ENCODE data around the gene SMARCD3.

Gene SMARCD3

GRCh38 chr7:151206914-151207313 lies 41.6 kb downstream of the SMARCD3 start:
- no peak for DNase-seq

GRCh38 chr7:151205730-151206129 lies 42.8 kb downstream of the SMARCD3 start:
- no peak for DNase-seq

GRCh38 chr7:151204383-151205032 lies 44.0 kb downstream of the SMARCD3 start:
- no peak for DNase-seq

GRCh38 chr7:151202836-151203235 lies 45.7 kb downstream of the SMARCD3 start:
- no peak for DNase-seq

- no peak for DNase-seq
These were observed 46.7 kb downstream of the SMARCD3 start for GRCh38 chr7:151201751-151202150.

- no peak for DNase-seq
These were observed 47.1 kb downstream of the SMARCD3 start for GRCh38 chr7:151201344-151201743.

GRCh38 chr7:151198945-151199848 lies 49.3 kb downstream of the SMARCD3 start:
- DNase-seq: no peak

GRCh38 chr7:151197932-151198331 lies 50.6 kb downstream of the SMARCD3 start:
- no peak for DNase-seq

GRCh38 chr7:151195616-151196450 lies 52.7 kb downstream of the SMARCD3 start:
- DNase-seq: no peak

- DNase-seq: no peak
These were observed 54.3 kb downstream of the SMARCD3 start for GRCh38 chr7:151194188-151194587.

- DNase-seq: no peak
These were observed 55.1 kb downstream of the SMARCD3 start for GRCh38 chr7:151193203-151193978.

GRCh38 chr7:151192002-151192539 lies 56.4 kb downstream of the SMARCD3 start:
- no peak for DNase-seq

- DNase-seq: no peak
These were observed 57.0 kb downstream of the SMARCD3 start for GRCh38 chr7:151191544-151191943.

GRCh38 chr7:151189038-151189437 lies 59.5 kb downstream of the SMARCD3 start:
- no peak for DNase-seq

Measured in activated T-cell treated with anti-CD3 and anti-CD28 coated beads, Interleukin-2, amount 50 U/mL, for 1 hour (primary cell).